Heart right ventricle (tissue), 16 donors: ENCODE data around the gene TACR1. TPM values are rescaled to one million over a fixed set of nuclear protein-coding genes. Genes with fewer than 3 reads are reported as not detected.

ENCODE experiments used
- ATAC-seq, 8 donors: fragments of 200-7000 bp; cut with Tn5 transposase; one replicate each; pipeline ENCODE4 v1.9.1; 2020; ENCODE audit warnings: mild to moderate bottlenecking in 8 of 8, moderate library complexity in 8 of 8, moderate number of reproducible peaks in 1 of 8
- DNase-seq, 2 donors: peaks; one replicate each; pipeline ENCODE4 v3.0.0-alpha.2; 2020
- H3K27ac ChIP-seq, 10 donors: fragments of 200-600 bp; sonication (generic) in 2 of 10; one replicate each; pipeline versions ENCODE4 v1.5.0 to v1.8.0; 2020 to 2022; ENCODE audit warnings: mild to moderate bottlenecking in 3 of 10
- H3K27me3 ChIP-seq, 7 donors: fragments of 200-600 bp; one replicate each; pipeline ENCODE4 v1.8.0; 2021 to 2022; ENCODE audit warnings: mild to moderate bottlenecking in 2 of 7
- H3K36me3 ChIP-seq, 9 donors: fragments of 200-600 bp; sonication (generic) in 1 of 9; one replicate each; pipeline versions ENCODE4 v1.5.0 to v1.8.0; 2020 to 2022; ENCODE audit warnings: mild to moderate bottlenecking in 2 of 9
- H3K4me1 ChIP-seq, 9 donors: fragments of 200-600 bp; sonication (generic) in 1 of 9; one replicate each; pipeline versions ENCODE4 v1.5.0 to v1.8.0; 2020 to 2022; ENCODE audit warnings: mild to moderate bottlenecking in 4 of 9
- H3K4me3 ChIP-seq, 10 donors: fragments of 200-600 bp; sonication (generic) in 2 of 10; one replicate each; pipeline versions ENCODE4 v1.5.0 to v1.8.0; 2020 to 2022; ENCODE audit warnings: mild to moderate bottlenecking in 7 of 10, moderate library complexity in 2 of 10
- H3K9me3 ChIP-seq, 11 donors: fragments of 200-600 bp in 10 of 11; sonication (generic) in 2 of 11; one replicate each; pipeline versions ENCODE4 v1.5.0 to v1.8.0; 2013 to 2022; ENCODE audit warnings: mild to moderate bottlenecking in 2 of 11, control low read depth in 1 of 11, moderate library complexity in 1 of 11
- WGBS, 2 donors: extraction: QIAGEN DNeasy Blood & Tissue Kit; methylation state at CpG; one replicate each; pipeline ENCODE4 v1.1.7; 2013; ENCODE audit warnings: inconsistent platforms in 1 of 2; 5-methylcytosine and 5-hydroxymethylcytosine counted together
- intact Hi-C, 10 donors: fragments of 100-400 bp; cut with DNase I; formaldehyde crosslinking; loops; one replicate each; pipeline versions ENCODE4 v1.11.1 to v1.14.2; 2022
- microRNA-seq, 2 donors: library from miRNA; unstranded; fragments of <30 nt; microRNA quantifications; one replicate each; pipeline ENCODE4 v1.2.0, GENCODE V29; 2021
- polyA plus RNA-seq, 2 donors: library from polyadenylated mRNA; stranded (reverse); fragments of 200-250 nt; gene quantifications; one replicate each; pipeline ENCODE4 v1.2.3, GENCODE V29; 2013
- total RNA-seq, 10 donors: library from RNA; stranded (reverse); fragmentation: NEBNext Ultra II Directional in 3 of 10; extraction: Animal tissue kit (Norgen Biotek cat#: 25700) in 3 of 10; gene quantifications; one replicate each; pipeline versions ENCODE4 v1.2.1 to v1.2.4, GENCODE V29; 2021 to 2023
- TF ChIP-seq, protein P1 (sequence below), 9 donors: fragments of 200-600 bp; sonication (generic) in 2 of 9; IDR thresholded peaks; one replicate each; pipeline versions ENCODE4 v1.5.0 to v1.8.0; 2021 to 2022; ENCODE audit warnings: antibody characterized with exemption in 9 of 9, mild to moderate bottlenecking in 5 of 9, moderate library complexity in 1 of 9
- donor health status: Arrhythmogenic right ventricular cardiomyopathy.
- donor health status: ischemic (EF 13 %, LVEDD 7.1; RV severe dilation, severe dysfunction).
- donor health status: healthy with polysubstance abuse.
- donor health status: DM: no; HTN: yes; CAD: no.
- donor health status: DM: no; HTN: no; CAD: no.
- donor health status: ischemic (EF 25% LVEDD 6.9; RV normal size, moderate dysfunction).
- donor health status: ischemic (EF 25% LVEDD 5.7; RV mildly dilated, moderate dysfunction).
- donor health status: healthy.
- donor health status: DM: yes; HTN: yes; CAD: no.
- donor health status: Ischemic cardiomyopathy.
- donor health status: ischemic (EF 35%, LVEDD 5.7; RV mildly dilated, moderate dysfunction).
- donor health status: nonischemic (EF 11% LVEDD 7.7; RV severe dilation, severe dysfunction).
- donor health status: DM: yes; HTN: yes; CAD: no.
- donor health status: PGD.
- donor health status: ischemic (EF 29% LVEDD 5.4; RV normal size, mild dysfunction).
- donor health status: nonischemic (EF 23%, LVEDD 6.1; RV moderate dilation, normal function).

Gene TACR1
- total and polyA plus RNA-seq, 12 donors = 0.06 to 0.38 (median 0.17) TPM; not detected in 3

DNA sequence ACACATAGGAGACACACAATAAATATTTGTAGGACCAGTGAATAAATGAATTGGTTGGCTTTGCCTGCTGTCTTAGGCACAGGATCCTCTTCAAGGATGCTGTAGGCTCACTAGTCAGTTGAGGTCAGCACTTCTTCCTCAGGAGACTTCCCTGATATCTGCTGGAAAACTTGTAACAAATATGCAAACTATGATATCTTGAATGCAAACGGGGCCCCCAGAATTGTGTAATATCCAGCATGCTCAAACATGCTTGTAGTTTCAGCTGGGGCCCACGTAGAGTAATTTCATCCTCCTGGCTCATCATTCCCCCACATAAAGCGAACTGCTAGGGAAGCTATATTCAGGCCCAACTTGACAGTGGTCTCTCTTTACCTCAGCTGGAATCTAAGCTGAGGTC, 197.3 kb downstream of the TACR1 start:
- Histone ChIP-seq H3K9me3 (peaks cover 0 to 25% (median 4%) of the 10 kb centered on the region in 11 donors), H3K36me3 (no peaks in the 10 kb centered on the region), H3K27me3 (no peaks in the 10 kb centered on the region), H3K4me3 (no peak overlapping the region), H3K27ac (no peak overlapping the region), H3K4me1 (no peaks in the 10 kb centered on the region)
- intact Hi-C loops = no loop called here
- WGBS, 2 donors = 74 to 81% methylated on average over 3 of the region's 3 CpGs
- no peak for DNase-seq
- TF ChIP-seq, protein P1, sequence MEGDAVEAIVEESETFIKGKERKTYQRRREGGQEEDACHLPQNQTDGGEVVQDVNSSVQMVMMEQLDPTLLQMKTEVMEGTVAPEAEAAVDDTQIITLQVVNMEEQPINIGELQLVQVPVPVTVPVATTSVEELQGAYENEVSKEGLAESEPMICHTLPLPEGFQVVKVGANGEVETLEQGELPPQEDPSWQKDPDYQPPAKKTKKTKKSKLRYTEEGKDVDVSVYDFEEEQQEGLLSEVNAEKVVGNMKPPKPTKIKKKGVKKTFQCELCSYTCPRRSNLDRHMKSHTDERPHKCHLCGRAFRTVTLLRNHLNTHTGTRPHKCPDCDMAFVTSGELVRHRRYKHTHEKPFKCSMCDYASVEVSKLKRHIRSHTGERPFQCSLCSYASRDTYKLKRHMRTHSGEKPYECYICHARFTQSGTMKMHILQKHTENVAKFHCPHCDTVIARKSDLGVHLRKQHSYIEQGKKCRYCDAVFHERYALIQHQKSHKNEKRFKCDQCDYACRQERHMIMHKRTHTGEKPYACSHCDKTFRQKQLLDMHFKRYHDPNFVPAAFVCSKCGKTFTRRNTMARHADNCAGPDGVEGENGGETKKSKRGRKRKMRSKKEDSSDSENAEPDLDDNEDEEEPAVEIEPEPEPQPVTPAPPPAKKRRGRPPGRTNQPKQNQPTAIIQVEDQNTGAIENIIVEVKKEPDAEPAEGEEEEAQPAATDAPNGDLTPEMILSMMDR (IDR thresholded peaks at IDR 0.05) = no peak
- ATAC-seq = no peak

DNA sequence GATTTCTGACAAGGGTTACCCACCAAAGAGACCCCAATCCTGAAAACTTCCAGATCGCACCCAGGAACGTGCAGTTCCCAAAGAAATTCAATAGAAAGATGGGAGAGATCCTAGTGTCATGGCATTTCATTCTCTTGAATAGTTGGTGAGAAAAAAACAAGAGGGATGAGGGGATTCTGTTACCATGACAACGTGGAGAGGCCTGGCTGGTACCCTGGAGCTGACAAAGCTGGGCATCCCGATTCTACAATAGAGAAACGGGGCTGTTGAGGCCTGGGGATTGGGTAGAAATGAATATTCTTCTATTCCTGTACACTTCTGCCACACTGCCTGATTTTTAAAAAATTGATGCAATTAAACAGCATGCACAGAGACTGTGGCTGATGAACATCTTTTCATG, 199.9 kb downstream of the TACR1 start:
- Histone ChIP-seq H3K27ac (no peak overlapping the region), H3K4me3 (no peak overlapping the region), H3K36me3 (no peaks in the 10 kb centered on the region), H3K4me1 (no peaks in the 10 kb centered on the region), H3K9me3 (peaks cover 0 to 19% (median 4%) of the 10 kb centered on the region in 11 donors), H3K27me3 (no peaks in the 10 kb centered on the region)
- 95 to 97% methylated on average over 5 of the region's 5 CpGs for WGBS, 2 donors
- DNase-seq (no peak), ATAC-seq (no peak)
- TF ChIP-seq, protein P1 (IDR thresholded peaks at IDR 0.05) = no peak
- intact Hi-C loops = no loop called here

Small RNA genes within 50 kb of the gene (microRNA-seq; reads per million reads assigned to microRNA genes)
- 1.8 to 6.1 reads per million in 2 donors for gene MIR5000

Other genes with a start within 250 kb of the TACR1 start
- 10 to 100 TPM; 24.8 to 56.5 (median 34.4) TPM for gene POLE4, start 240.9 kb downstream of the TACR1 start, total RNA-seq
- gene POLE4, start 240.9 kb downstream of the TACR1 start, polyA plus RNA-seq = 10 to 100 TPM; 45.2 to 83.5 TPM